NCI-H1436 (cell line): ENCODE measurements around the gene FAM193A.
"Not testable (repeated sequence)": the region's sequence is repeated elsewhere in the genome, so short reads cannot be mapped to it uniquely, and the experiment has no call there.

Experiments
- DNase-seq: peaks from one replicate; lab custom pipeline; 2025; lab: John Stamatoyannopoulos, UW

The FAM193A gene, protein sequence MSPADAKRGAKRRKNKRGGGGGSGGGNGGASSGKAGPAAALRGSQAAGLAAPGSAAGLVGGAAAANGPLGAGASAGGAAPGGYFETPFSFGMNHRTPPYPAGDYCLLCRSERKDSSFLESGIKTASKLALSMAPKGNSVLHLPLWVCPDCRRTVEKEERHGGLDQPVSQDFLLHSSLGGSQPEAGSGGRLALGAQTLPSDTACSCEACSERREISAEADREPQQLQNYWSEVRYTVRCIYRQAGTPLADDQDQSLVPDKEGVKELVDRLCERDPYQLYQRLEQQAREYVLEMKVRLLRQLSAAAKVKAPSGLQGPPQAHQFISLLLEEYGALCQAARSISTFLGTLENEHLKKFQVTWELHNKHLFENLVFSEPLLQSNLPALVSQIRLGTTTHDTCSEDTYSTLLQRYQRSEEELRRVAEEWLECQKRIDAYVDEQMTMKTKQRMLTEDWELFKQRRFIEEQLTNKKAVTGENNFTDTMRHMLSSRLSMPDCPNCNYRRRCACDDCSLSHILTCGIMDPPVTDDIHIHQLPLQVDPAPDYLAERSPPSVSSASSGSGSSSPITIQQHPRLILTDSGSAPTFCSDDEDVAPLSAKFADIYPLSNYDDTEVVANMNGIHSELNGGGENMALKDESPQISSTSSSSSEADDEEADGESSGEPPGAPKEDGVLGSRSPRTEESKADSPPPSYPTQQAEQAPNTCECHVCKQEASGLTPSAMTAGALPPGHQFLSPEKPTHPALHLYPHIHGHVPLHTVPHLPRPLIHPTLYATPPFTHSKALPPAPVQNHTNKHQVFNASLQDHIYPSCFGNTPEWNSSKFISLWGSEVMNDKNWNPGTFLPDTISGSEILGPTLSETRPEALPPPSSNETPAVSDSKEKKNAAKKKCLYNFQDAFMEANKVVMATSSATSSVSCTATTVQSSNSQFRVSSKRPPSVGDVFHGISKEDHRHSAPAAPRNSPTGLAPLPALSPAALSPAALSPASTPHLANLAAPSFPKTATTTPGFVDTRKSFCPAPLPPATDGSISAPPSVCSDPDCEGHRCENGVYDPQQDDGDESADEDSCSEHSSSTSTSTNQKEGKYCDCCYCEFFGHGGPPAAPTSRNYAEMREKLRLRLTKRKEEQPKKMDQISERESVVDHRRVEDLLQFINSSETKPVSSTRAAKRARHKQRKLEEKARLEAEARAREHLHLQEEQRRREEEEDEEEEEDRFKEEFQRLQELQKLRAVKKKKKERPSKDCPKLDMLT (N-terminal part only)

DNA sequence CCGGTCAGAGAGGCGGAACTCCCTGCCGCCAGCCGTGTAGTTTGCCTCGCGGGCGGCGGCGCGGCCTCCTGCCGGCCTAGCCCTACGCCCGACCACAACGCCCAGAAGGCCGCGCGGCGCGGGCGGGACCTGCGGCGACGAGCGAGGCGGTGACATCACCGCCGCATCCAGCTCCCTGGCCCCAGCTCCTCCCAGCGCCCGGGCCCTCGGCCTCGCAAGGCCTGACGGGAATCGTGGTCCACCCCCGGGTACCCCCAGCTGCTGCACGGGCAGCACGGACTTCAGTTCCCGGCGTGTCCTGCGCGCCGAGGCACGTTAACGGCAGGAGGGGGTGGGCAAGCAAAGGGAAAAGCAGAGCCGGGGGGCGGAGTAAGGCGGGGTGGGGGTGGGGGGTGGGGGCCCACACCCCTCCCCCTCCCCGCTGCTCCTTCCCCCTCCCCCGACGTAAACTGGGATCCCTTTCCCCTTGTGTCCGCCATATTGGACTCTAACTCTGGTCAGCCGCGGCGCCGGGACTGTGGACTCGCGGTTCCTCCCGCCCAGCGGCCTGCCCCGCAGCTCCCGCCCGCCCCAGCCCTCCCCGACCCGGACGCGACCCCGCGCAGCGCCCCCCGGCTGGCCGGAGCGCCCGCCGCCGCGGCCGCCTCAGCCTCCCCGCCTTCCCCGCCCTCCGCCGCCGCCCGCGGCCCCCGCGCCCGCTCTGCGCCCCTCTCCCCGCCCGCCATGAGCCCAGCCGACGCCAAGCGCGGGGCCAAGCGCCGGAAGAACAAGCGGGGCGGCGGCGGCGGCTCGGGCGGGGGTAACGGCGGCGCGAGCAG is at the start of gene FAM193A:
Gene FAM193A (plus strand): TSS at position 455 of the 818 bp plus-strand sequence. CDS start 269 bp downstream, at position 724.
- DNase-seq, result peak; percentile 93

DNA sequence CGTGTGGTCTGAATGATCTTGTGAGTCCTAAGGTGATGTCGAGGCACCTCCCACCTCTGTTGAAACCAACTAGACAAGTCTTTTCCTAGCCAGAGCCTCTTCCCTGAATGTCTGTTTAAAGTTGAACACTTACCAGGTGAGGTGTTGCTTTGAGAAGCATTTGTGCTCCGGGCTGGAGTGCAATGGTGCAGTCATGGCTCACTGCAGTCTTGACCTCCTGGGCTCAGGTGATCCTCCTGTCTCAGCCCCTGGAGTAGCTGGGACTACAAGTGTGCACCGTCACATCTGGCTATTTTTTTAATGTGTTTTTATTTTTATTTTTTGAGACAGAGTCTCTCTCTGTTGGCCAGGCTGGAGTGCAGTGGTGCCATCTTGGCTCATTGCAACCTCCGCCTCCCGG is 49.5 kb upstream of the FAM193A start:
- DNase-seq, result no peak

DNA sequence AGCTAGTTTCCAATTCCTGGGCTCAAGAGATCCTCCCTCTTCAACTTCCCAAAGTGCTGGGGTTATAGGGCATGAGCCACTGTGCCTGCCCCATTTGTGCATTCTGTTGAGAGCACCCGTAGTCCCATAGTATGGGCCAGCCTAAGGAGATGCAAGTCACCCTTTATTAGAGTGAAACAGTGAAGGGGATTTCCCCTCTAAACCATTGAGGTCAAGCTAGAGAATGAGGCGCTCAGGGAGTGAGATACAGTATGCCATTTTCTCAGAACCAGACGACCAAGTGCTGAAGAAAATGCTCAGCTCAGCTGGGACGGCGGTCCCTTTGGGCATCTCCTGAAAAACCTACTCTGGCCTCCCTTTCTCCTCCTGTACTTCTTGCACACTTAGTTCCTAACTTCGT is 48.8 kb upstream of the FAM193A start:
- no peak for DNase-seq

DNA sequence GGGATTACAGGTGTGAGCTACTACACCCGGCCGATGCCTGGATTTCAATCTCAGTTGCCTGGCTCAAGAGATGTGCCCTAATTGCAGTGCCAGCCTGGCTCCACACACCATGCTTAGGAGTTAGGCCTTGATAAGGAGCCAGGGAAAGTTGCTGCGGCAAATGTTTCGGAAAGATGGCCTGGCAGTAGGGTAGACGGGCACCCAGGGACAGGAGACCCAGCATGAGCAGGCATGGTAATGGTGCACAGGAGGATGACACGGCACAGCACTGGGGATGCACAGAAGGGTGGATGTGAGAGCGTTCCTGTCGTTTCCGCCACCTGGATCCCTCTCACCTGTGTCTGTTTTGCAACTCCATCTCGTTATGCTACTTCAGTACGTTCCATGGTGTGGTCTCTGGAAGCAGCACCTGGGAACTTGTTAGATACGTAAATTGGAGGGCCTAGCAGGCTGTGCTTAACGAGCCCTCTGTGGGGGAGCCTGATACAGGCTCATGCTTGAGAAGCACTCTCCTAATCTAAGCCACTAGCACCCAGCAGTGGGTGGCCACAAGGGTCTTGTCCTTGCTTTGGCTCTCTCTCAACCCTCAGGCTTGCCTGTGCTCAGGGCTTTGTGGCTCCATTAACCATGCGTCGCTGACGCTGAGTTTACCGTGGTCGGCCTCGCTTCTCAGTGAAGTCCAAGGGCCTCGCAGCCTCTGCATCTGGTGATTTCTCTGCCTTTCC is 47.2 kb upstream of the FAM193A start:
- no peak for DNase-seq

DNA sequence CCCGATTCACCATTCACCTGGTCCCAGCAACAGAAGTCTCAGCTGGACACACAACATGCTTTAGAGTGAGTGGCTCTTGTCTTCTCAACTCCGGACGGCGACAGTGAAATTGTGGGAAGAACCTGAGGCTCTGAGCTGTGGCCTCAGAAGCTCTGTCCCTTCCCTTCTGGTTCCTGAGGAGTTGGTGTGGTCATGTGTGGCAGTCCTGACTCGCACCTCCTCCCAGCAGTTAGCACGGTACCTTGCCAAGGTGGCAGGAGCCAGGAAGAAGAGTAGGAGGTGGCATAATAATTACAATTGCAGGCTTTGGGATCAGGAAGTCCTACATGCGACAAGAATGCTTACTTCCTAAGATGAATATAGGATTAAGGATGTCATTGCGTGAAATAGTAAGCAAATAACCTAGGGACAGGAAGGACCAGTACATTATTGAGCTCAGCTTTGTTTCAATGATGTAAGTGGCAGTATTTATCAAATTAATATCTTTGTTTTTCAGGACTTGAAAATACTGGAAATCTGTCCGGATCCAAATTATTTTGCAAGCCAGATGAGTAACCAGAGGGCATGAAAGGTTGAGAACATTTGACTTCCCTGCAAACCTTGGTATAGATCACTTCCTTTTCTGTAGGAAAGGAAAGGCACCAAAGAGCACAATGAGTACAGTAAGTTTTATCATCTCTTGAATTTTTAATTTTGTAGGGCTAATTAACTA is 46.5 kb upstream of the FAM193A start:
- DNase-seq, result no peak

DNA sequence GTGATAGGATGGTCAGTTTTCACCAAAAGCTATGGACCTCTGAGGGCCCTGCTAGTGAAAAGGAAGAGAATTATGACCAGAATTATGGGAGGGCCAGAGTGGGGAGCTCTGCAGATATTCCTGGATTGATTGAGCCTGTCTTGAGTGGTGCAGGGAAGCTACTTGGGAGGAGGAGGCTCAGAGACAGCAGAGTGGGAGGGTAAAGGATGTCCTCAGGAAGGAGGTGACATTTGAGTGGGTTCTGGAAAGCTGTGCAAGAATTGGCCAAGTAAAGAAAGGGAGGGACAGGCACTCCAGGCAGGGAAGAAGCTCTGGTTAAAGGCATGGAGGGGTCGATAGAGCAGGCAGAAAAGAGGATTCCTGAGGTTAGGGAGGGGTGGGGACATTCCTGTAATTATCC is 43.5 kb upstream of the FAM193A start:
- no peak for DNase-seq

DNA sequence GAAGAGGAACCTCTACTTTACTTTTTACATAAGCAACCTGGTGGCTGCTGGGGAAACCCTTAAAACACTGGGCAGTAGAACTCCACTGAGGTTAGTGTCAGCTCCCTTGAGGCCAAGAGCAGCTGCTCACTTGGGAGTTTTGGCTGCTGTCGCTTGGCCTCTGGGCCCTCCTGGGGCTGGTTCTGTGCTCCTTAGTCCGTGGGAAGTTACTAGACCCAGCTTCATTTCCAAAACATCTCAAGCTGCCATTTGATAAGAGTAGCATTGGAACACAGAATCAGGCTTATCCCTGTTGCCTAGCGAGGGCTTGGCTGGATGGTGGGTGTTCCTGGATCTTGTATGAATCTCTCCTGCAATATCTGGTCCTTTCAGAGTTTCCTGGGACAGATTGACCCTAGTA is 41.5 kb upstream of the FAM193A start:
- DNase-seq, result no peak

DNA sequence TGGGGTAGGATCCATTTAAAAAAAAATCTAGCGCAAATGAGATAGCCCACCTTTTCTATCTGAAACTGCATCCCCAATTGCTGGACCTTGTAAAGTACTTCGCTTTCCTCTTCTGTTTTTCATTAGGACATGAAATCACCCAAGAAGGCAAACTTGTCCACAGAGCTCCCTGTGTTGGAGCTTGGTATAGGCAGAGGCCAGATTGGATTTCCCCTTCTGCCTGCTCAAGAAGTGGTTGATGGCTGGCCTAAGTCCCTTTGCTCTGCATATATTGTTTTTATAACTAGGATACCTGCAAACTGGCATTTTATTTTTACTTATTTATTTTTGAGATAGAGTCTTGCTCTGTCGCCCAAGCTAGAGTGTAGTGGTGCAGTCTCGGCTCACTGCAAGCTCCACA is 39.1 kb upstream of the FAM193A start:
- DNase-seq, result no peak

DNA sequence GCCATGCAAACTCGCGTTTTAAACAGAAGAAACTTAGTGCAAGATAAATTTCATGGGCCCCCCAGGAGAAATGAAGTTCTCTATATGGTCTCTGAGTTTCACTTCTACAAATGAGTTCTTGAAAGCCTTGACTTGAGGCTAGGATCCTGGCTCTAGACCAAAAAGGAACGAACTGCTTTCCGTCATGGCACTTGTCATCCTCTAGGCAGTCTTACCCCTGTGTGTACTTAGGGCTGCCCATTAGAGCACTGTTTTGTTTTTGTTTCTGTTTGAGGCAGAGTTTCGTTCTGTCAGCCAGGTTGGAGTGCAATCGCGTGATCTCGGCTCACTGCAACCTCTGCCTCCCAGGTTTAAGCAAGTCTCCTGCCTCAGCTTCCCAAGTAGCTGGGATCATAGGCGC is 38.5 kb upstream of the FAM193A start:
- DNase-seq, result no peak

DNA sequence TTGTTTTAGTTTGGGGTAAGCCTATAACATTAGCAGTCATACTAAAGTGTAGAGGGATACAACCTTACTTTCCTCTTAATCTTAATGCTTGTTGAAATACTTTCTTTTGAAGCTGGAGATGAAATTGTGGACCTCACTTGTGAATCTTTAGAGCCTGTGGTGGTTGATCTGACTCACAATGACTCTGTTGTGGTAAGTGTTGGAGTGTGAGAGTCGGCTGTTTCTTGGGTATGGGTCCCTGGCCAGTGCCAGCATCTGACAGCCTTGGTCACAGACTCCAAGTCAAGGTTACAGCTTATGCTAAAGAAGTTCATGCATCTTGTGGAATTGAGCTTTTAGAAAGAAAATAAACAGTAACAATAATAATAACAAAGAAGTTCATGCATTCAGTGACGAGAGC is 35.9 kb upstream of the FAM193A start:
- DNase-seq, result no peak

DNA sequence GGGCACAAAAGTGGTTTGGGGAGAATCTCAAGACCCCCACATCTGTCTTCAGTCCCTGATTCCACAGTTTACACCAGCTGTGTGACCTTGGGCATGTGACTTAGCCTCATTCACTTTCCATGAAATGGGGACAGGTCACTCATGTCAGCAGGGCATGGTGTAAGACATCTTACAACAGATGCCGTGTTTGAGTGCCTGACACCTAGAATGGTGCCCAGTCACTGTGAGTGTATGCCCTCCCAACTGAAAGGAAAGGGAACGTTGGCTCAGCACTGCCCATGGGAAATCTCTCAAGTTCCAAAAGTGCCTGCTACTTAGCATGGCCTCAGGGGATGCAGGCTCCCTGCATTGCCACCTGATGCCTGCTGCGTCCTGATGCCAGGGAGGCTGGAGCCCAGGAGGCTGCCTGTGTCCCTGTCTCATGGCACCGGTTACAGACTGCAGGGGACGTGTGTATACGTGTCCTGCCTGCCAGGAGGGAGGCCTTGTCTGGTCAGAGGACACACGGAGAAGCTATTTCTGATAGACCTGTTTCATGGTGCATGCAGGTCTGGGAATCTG is 35.3 kb upstream of the FAM193A start:
- DNase-seq, result no peak

DNA sequence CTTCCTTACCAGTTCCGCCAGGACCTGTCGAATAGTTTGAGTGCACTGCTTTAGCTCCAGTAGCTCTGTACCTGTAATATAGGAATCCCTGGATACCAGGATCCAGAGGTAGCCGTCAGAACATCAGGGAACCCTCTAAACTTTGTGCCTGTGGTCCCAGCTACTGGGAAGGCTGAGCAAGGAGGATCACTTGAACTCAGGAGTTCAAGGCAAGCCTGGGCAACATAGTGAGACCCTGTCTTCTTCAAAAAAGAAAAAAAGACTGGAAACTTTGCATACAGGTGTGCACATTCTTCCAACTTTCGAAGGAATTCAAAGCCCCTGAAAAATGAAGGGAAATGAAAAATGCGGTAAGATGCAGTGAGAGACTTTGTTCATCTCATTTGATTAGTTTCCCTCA is 32.6 kb upstream of the FAM193A start:
- no peak for DNase-seq

DNA sequence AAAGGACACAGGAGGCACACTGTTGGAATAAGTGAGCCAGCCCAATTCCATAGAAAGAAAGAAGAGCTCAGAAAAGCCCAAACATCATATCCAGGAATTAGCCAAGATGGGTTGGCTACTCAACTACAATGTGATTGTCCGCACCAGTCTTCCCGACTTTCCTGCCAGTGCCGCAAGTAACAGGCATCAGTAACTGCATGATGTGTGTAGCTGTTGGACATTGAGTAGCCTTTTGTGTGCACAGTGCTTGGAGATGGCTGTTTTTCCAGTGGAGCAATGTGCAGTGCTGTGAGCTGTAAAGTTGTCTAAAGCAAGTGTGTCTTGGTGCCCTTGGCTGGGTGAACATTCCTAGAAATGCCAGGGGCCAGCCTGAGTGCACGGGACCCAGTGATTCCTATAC is 29.2 kb upstream of the FAM193A start:
- DNase-seq, result no peak

DNA sequence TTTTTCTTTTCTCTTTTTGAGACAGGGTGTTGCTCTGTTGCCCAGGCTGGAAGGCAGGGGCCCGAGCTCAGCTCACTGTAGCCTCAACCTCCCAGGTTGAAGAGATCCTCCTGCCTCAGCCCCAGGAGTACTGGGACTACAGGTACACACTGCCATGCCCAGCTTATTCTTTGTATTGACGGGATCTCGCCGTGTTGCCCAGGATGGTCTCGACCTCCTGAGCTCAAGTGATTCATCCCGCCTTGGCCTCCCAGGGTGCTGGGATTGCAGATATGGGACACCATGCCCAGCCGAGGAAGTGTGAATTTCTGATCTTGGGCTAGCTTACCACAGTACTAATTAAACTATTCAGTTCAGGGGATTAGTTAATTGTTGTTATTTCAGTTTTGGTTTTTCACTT is 28.6 kb upstream of the FAM193A start:
- no peak for DNase-seq

DNA sequence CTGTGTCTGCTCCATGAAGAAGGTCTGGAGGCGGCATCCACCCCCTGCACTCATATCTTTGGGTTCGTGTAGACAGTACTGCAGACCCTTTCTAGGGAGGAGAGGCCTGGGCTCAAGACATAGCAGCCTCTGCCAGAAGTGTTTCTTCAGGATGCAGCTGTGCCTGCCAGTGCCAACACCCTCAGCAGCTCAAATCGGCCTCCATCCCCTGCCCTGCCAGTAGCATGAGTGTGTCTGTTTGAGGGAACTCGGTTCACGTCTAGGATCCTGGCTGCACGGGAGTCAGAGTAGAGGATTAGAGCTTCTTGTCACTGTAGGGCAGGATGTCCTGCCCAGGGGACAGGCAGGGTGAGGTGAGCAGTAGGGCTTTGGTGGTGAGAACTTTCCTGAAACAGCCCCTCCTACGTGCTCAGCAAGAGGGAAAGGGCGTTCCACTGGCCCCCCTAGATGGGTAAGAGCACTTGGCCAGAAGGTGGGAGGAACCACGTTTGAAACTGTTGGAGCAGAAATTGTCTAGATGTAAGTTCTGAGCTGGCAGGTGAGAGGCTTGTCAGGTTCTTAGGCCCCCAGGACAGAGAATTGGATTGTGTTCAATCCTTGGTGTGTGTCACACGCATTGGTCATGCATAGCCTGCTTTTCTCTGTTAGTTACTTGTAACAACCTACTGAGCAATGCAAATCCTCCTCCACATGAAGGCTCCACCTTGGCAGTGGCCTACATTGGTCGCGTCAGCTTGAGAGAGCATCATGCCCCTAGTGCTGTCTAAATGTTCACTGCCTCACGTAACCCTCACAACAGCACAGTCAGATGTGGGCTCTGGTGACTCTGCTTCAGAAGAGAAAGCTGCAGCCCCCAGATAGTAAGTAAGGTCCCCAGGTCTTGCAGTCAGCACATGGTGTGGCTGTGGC is 25.8 kb upstream of the FAM193A start:
- no peak for DNase-seq

DNA sequence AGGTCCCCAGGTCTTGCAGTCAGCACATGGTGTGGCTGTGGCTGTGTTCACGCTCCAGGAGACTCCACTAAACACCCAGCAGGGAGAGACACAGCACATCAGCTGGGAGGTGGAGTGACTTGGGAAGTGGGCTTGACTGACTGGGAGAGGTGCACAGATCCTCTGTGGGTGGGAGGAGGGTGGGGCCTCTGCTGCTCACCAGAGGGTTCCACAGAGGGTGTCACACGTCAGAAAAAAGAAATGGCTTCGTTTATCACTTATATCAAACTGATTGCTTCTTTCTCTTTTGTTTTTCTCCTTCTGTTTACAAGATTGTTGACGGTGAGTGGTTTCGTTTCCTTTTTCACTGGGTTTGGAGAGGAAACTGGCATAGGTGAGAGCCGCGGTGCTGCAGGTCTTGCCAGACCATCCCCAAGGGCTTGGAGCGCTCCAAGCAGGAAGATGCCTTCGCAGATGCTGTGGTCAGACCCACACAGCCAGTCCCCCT is 24.8 kb upstream of the FAM193A start:
- DNase-seq, result no peak

DNA sequence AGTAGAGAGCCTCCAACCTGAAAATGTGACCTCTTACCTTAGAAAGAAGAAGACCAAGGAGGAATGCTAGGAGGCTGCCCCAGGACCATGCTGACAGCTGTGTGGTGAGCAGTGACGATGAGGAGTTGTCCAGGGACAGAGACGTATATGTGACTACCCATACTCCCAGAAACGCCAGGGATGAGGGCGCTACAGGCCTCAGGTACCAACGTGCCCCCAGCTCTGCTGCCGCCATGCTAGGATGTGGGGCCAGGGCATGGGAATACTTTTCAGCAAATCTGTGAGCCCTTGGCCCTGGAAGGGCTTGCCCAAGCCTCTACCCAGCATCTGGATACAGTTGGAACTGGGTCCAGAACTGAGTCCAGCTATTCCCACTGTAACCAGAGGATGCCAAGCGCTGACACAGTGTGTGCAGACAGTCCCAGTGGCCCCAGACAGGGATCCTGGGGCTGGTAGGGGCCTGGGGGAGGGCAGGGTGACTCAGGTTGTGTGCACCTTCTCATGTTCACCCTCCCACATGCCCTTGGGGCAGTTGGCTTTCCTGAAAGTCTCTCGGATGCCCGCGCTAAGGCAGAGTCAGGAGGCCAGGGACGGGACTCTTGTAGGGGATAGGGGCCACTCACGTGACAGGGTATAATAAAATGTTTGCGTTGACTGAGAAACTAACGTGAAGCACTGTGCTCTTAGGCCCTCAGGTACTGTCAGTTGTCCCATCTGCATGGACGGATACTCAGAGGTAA is 23.9 kb upstream of the FAM193A start:
- DNase-seq, result no peak

DNA sequence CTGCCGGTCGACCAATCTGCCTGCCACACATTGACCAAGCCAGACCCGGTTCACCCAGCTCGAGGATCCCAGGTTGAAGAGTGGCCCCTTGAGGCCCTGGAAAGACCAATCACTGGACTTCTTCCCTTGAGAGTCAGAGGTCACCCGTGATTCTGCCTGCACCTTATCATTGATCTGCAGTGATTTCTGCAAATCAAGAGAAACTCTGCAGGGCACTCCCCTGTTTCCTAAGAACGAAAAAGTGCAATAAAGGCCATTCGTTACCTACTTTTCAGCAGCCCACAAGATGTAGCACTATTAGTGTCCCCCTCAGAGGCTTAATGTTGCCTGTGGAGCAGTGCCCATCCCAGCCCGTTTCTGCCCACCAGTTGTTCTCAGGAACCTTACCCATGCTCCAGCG is 22.3 kb upstream of the FAM193A start:
- DNase-seq, result not testable (repeated sequence)
